A549 treated with Mapracorat at 1 μM for 4 hours (cell line): ENCODE results near the gene RAB23. TPM values are rescaled to one million over a fixed set of nuclear protein-coding genes. Genes with fewer than 3 reads are reported as not detected.

Source experiments
- total RNA-seq: library from RNA; stranded (reverse); fragments of 200-300 nt; extraction: Qiagen RNA extraction; gene quantifications from 5 replicates; pipeline ENCODE4 v1.2.3, GENCODE V29; 2022

RAB23 gene
- total RNA-seq: 7.1 to 8.5 TPM (median 7.9 TPM) in 5 replicates

GRCh38 chr6:57221936-57222742 is at the start of gene RAB23:
Gene RAB23, minus strand, starts transcription at chr6:57222307. Its CDS starts 11,927 bp downstream, at chr6:57210380.

GRCh38 chr6:57172136-57173055 is 49.7 kb downstream of the RAB23 start, which contains the start of gene BAG2:
Gene BAG2, plus strand, starts transcription at chr6:57172326. Its CDS starts 372 bp downstream, at chr6:57172698.

Other genes starting within 250 kb of the RAB23 start
- gene KIAA1586, start 175.6 kb downstream of the RAB23 start, total RNA-seq: 4.9 to 6.7 TPM (median 5.2 TPM) in 5 replicates
- 7.7 to 9.3 TPM (median 8.7 TPM) in 5 replicates for gene ZNF451, start 132.1 kb downstream of the RAB23 start, total RNA-seq
- gene BAG2, start 50.0 kb downstream of the RAB23 start, total RNA-seq: 6.9 to 7.7 TPM (median 7.5 TPM) in 5 replicates
- 10.6 to 13.4 TPM (median 11.5 TPM) in 5 replicates for gene PRIM2, start 95.3 kb upstream of the RAB23 start, total RNA-seq